Dermis microvascular lymphatic vessel endothelial cell (primary cell): ENCODE results near the gene APOE. TPM values are rescaled to one million over a fixed set of nuclear protein-coding genes. Genes with fewer than 3 reads are reported as not detected.
"Not testable (repeated sequence)": the region's sequence is repeated elsewhere in the genome, so short reads cannot be mapped to it uniquely, and the experiment has no call there.

Experiments
- DNase-seq, 2 donors: peaks; one replicate each; pipeline versions ENCODE4 v3.0.0 to v3.0.0-alpha.2; 2010; ENCODE audit warnings: low read depth in 2 of 2
- total RNA-seq: library from RNA; depleted of rRNA; stranded (reverse); fragments of >200 nt; gene quantifications from 2 replicates; pipeline ENCODE4 v1.2.1, GENCODE V29; 2014

The APOE gene
- 0.64 and 3.5 TPM in 2 replicates for total RNA-seq

- DNase-seq, result no peak
Observed at GRCh38 chr19:44905437-44906160, at the start of gene APOE. APOE (plus strand) TSS chr19:44905796; CDS start chr19:44906625, 829 bp downstream.

GRCh38 chr19:44856421-44857083, 49.0 kb upstream of the APOE start:
- DNase-seq, result peak; percentile 67 to 88

GRCh38 chr19:44857837-44858236, 47.8 kb upstream of the APOE start:
- DNase-seq, result no peak

GRCh38 chr19:44861576-44861975, 44.0 kb upstream of the APOE start:
- not testable (repeated sequence) for DNase-seq

DNA sequence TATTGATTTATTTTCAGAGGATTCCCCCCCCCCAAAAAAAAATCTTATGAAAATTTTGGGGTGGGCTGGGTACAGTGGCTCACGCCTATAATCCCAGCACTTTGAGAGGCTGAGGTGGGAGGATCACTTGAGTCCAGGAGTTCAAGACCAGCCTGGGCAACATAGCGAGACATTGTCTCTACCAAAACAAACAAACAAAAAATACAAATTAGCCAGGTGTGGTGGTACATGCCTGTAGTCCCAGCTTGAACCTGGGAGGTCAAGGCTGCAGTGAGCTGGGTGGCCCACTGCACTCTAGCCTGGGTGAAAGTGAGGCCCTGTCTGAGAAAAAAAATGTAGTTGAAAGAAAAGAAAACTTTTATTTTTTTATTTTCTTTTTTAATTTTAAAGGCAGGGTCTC, 41.6 kb upstream of the APOE start:
- DNase-seq, result no peak

DNA sequence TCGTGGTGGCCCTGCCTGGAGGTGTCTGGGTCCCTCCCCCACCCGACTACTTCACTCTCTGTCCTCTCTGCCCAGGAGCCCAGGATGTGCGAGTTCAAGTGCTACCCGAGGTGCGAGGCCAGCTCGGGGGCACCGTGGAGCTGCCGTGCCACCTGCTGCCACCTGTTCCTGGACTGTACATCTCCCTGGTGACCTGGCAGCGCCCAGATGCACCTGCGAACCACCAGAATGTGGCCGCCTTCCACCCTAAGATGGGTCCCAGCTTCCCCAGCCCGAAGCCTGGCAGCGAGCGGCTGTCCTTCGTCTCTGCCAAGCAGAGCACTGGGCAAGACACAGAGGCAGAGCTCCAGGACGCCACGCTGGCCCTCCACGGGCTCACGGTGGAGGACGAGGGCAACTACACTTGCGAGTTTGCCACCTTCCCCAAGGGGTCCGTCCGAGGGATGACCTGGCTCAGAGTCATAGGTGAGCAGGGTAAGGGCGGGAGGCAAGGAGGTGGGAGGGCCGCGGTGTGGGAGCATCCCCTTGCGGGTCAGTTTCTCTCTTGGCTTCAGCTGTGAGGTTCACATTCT, 40.3 kb upstream of the APOE start:
- DNase-seq, result no peak

- DNase-seq, result no peak
Observed at GRCh38 chr19:44866664-44867063, 38.9 kb upstream of the APOE start.

DNA sequence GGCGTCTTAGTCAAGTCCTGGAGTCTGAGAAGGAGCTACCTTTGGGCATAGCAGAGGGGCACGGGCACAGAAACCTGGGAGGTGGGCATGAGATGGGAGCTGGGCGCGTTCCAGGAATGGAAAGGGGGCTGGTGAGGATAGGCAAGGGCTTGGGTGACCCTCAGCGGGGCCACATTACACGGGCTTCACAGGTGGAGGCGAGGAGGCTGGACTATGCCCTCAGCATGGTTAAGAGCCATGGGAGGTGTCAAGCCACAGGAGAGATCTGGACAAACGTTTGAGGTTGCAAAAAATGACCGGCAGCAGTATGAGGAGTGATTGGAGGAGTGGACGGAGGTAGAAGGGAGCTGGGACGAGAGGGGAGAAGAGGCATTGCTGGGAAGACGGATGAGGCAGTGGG, 38.0 kb upstream of the APOE start:
- DNase-seq, result no peak

DNA sequence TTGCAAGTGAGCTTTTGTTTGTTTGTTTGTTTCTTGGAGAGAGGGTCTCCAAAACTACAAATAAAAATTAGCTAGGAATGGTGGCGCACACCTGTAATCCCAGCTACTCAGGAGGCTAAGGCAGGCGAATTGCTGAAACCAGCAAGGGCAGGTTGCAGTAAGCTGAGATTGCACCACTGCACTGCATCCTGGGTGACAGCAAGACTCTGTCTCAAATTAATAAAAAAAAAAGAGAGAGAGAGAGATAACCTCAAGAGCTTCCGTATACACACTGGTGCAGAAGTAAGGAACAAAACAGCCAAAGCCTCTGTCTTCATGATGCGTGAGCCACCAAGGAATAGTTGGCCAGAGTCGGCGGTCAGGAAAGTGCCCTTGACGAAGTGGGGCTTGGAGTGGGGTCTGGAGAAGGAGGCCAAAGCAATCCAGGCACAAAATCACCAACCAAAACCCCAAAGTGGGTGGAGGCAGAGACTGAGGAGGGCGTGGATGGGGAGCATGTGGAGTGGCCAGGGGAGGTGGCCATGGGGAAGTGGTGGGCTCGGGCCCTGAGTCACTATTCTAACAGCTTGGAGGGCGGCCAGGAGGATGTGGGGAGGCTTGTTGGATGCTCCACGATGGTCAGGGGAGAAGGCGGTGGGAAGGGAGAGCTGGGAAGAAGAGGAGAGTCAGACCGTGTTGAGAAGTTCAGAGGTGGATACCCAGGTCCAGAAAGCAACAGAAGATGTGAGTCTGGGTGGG, 35.7 kb upstream of the APOE start:
- DNase-seq, result peak in 1 of 2 donors; percentile 77

- DNase-seq, result no peak
Observed at GRCh38 chr19:44871809-44872208, 33.8 kb upstream of the APOE start.

DNA sequence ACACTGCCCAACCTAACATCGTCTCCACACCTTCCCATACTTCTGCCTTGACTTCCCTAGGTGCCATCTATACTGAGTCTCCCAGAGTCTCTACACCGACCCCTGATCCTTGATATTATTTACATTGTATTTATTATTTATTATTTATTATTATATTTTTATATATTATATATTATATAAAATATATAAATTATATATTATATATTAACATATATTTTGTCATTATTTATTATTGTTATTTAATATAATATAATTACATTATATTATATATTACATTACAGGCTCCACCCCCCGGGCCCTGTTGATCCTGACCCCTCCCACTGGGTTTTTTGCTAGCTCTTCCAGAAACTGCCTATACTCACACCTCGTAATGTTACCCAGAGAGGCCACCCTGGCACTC, 32.9 kb upstream of the APOE start:
- no peak for DNase-seq

DNA sequence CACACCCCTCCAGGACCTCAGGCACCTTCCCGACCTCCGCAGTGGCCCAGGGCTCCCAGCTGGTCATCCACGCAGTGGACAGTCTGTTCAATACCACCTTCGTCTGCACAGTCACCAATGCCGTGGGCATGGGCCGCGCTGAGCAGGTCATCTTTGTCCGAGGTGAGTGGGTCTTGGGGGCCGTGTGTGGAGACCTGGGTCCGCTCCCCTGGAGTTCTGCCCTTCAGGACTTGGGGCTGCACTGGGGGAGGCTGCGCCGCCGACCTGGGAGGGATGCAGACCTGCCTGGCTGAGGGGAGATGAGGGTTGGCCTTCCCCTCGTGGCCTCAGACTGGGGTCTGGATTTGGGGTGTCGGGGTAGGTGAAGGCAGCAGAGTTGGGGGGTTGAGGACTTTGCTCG, 31.3 kb upstream of the APOE start:
- DNase-seq, result no peak

DNA sequence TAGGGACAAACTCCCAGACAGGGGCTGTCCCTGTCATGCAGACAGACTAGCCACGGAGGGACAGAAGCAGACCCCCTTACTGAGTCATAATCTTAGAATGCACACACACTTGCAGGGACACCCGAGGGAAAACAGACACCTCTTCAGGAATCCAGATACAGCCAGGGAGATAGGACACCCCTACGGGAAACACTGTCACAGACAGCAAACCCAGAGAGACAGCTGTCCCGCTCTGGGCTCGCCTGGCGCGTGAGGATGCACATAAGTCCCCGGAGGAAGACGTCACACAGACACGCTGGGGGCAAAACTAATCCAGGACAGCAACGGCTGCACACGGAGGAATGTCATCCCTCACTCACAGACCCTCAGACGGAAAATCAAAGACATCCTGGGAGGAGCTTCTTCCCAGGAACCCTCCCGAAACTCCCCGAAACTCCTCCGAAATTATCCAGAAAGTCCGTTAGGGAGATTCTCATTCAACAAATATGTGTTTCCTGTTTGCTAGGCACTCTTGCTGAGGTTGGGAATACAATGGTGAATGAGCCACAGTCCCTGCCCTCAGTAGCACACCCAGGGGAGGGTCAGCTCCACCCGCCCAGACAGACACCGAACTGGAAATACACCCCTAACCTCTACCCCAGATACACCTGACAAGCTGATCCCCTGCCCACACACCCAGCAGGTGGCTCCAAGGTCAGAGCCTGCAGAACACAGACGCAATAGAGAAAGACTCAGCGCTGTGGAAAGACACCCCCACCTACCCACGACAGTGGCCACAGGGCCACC, 29.7 kb upstream of the APOE start:
- DNase-seq, result peak in 1 of 2 donors; percentile 50

GRCh38 chr19:44876930-44877535, 28.6 kb upstream of the APOE start:
- no peak for DNase-seq

DNA sequence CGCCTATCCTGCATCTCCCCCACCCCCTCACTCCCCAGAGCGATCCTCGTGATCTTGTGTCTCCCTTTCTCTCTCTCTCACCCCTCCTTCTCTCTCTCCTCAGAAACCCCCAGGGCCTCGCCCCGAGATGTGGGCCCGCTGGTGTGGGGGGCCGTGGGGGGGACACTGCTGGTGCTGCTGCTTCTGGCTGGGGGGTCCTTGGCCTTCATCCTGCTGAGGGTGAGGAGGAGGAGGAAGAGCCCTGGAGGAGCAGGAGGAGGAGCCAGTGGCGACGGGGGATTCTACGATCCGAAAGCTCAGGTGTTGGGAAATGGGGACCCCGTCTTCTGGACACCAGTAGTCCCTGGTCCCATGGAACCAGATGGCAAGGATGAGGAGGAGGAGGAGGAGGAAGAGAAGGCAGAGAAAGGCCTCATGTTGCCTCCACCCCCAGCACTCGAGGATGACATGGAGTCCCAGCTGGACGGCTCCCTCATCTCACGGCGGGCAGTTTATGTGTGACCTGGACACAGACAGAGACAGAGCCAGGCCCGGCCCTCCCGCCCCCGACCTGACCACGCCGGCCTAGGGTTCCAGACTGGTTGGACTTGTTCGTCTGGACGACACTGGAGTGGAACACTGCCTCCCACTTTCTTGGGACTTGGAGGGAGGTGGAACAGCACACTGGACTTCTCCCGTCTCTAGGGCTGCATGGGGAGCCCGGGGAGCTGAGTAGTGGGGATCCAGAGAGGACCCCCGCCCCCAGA, 27.3 kb upstream of the APOE start:
- DNase-seq, result no peak

- DNase-seq, result no peak
Observed at GRCh38 chr19:44879309-44880065, 26.1 kb upstream of the APOE start.

DNA sequence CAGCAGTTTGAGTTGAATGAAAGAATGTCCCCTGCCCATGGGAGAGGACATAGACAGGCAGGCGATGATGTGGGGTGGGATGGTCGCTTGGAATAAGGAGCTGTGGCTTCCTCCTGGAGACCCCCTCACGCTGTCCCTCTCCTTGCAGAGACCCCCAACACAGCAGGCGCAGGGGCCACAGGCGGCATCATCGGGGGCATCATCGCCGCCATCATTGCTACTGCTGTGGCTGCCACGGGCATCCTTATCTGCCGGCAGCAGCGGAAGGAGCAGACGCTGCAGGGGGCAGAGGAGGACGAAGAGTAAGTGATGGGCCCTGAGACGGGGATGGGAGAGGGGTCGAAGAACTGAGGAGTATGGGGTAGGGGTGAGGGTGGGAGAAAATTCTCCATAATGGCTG, 23.5 kb upstream of the APOE start:
- no peak for DNase-seq

- DNase-seq, result not testable (repeated sequence)
Observed at GRCh38 chr19:44882619-44883397, 22.8 kb upstream of the APOE start.

GRCh38 chr19:44883922-44884321, 21.7 kb upstream of the APOE start:
- no peak for DNase-seq
